ENCODE data around the gene PNPLA4.

Gene PNPLA4, protein sequence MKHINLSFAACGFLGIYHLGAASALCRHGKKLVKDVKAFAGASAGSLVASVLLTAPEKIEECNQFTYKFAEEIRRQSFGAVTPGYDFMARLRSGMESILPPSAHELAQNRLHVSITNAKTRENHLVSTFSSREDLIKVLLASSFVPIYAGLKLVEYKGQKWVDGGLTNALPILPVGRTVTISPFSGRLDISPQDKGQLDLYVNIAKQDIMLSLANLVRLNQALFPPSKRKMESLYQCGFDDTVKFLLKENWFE

DNA sequence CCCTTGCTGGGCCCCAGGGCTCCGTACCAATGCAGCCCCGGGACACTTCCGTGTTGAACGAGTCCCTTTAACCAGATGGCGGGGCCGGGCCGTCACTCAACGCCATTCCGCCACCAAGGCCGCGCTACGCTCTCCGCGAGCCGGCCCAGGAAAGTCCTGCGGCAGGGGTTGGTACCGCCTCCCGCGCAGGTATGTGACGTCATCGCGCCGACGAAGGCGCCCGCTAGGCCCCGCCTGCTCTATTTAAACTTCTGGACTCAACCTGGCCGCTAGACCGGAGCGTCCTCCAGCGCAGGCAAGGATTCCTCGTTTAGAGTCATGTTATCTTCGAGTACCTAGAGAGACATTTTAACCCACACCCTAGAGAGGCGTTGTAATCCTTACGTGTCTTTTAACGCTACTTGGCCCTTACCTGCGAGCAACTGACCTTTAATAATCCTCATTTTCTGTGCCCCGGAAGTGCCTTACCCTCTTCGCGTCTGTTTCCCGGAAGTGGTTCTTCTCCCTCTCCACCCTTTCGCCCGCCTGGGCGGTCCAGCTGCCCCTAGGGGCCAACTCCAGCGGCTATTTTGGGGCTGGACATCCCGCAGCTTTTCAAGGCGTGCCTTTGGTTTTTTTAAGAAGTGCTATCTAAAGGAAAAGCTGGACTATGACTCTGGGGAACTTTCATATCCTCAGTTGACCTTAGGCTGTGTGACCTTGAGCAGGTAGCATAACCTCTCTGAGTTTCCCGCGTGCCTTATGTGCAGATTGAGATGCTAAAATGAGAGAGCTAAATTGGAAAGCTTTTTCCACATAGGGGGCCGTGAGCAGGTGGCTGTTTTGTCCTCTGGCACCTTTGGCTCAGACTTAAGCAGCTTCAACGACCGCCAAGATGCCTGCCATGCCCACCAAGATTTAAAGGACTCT is at the start of gene PNPLA4:
TSS of gene PNPLA4 (minus strand) at position 155 of the 909 bp plus-strand sequence. CDS start 1,294 bp downstream, outside the sequence.
- no peak for DNase-seq

DNA sequence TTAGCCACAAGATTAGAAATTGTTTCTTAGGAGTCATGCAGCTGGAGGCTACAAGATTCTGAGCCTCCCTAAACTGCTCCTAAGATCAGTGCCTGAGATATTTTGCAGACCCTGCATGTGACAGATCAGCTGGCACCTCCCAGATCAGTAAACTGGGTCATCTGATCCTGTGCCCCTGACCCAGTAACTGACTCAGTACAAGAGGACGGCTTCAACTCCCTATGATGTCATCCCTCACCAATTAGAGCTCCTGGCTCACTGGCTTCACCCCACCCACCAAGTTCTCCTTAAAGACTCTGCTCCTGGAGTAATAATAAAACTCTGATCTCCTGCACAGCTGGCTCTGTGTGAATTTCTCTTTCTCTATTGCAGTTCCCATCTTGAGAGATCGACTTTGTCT is 45.4 kb upstream of the PNPLA4 start:
- no peak for DNase-seq

GRCh38 chrX:7970428-7970827 is 43.2 kb upstream of the PNPLA4 start:
- DNase-seq, result no peak

DNA sequence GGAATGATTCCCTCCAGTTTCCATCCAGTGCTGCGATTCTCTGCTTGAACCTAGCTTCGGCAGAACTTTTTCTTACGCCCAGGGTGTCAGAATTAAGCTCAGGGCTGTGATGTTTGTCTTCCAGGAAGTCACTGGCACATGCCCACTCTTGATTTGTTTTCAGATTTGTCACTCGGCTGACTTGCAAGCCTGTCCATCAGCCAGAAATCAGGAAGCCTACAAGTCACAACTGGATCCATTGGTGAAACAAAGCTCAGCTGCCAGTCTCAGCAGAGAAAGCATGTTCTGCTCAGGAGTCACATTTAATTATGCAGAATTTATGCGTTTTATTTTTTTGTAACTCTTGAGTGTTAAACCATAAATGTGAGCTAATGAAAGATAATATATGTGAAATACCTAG is 38.2 kb upstream of the PNPLA4 start:
- no peak for DNase-seq

DNA sequence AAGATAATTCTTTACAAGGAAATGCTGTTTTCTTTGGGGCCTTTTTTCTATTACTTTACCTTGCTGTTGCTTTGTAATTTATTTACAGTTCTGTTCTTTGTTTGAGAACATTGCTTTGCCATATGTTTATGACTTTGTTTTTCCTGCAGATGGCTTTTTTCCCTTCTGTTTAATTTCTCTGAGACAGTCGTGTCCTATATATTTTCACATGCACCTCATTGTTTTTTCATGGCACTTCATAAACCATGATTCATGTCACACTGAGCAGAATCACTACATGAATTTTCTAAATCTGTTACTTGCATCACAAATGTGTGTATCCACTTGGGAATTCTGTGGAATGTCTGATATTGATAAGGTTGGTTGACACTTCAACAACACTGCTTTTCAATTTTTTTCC is 33.0 kb upstream of the PNPLA4 start:
- no peak for DNase-seq

DNA sequence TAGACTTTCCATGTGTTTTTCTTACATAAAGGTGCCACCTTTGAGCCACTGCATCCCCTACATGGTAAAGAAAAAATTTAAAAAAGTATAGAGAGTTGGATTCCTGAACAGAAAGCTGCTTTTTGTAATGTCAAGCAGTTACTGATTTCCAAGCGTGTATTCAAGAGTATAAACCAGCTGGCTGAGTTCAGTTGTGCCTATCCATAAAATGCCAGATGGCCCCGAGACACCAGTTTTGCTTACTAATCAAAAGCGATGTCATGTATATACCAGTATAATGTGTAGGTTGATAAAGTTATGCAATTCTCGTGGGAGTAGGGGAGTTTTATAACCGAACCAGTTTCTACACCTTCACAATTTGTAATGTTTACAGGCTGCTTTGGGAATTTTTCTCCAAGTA is 26.2 kb upstream of the PNPLA4 start:
- no peak for DNase-seq

- DNase-seq, result no peak
These were observed 23.7 kb upstream of the PNPLA4 start for GRCh38 chrX:7950865-7951264.

GRCh38 chrX:7948483-7948882 is 21.3 kb upstream of the PNPLA4 start:
- DNase-seq, result no peak

DNA sequence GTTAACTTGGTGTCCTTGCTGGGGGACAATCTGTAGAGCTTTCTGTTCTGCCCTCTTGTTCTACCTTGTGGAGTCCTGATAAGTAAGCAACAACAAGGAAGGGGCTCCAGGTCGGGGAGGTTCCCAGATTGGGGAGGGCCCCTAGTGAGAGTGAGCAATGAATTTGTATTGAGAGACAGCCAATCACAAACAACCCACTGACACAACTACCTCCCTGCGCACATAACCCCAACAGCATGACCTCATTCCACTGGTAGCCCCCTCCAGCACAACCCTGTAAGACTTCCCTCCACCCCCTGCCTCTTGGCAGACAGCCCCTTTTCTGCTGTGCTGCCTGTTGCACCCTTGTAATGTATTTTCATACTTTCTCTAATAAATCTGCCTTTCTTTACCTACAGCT is 19.7 kb upstream of the PNPLA4 start:
- DNase-seq, result no peak

GRCh38 chrX:7943600-7944245 is 16.5 kb upstream of the PNPLA4 start:
- peak; percentile 13 for DNase-seq

DNA sequence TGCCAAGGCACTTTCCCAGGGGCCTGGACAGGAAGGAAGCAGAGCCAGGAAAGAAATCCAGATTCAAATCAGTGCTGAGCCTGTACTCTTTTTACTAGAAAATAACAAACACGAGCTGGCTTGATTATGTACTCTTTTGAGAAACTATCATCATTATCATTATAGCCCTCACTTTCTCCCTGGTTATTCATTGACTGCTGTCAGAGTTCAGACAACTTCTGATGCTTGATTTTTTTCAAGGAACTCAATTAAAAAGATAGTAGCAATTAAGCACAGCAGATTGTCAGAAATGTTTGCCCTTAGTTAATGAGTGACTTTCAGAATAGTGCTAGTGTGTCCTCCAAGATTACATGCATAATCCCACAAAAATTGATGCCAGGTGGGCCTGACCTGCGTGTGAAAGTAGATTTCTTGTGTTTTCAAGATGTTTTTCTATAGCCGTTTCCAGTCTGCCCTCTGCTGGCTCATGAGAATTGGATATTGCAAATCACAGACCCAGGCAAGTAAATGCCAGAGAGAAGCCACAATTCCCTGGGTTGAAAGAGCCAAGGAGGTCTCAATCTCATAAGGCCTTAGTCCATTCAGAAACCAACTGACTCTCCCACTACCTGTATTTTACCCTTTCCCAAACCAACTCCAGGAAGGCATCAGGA is 14.3 kb upstream of the PNPLA4 start:
- peak; percentile 0 for DNase-seq

GRCh38 chrX:7934026-7934425 is 6.8 kb upstream of the PNPLA4 start:
- no peak for DNase-seq

GRCh38 chrX:7926914-7927258 is 327 bp downstream of the PNPLA4 start:
- DNase-seq, result no peak

DNA sequence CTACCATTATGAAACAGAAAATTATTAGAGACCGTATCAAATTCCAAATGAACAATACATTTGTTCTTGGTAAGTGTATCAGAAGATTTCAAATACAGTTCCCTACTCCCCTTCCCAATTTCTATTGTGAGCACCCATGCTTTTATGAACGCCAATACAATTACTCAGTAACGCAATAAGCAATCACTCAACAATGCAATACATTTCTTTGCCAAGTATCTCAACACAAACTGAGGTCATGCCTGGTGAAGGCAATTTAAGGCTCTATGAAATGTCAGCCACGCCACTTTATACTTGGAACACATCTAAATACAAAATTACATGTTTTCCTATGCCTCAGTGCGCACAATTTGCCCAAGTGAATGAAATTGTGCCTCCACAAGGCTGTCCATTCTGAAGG is 712 bp downstream of the PNPLA4 start:
- no peak for DNase-seq

- DNase-seq, result peak; percentile 34
These were observed 1.2 kb downstream of the PNPLA4 start for GRCh38 chrX:7925867-7926472.

DNA sequence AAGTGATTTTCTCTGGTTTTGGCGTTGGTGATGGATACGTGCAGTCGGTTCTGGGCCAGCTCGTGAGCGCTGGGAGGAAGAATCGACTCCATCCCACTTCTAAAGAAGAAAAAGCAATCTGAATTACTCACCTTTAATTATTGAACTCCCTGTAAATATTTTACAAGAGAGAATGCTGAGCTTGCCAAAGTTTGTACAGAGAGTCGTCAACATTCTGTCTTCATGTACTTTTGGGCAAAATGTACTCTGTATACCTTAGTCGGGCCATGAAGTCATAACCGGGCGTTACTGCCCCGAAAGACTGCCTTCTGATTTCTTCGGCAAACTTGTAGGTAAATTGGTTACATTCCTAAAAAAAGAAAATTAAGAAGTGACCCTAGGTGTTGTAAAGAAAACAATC is 5.5 kb downstream of the PNPLA4 start:
- DNase-seq, result no peak

DNA sequence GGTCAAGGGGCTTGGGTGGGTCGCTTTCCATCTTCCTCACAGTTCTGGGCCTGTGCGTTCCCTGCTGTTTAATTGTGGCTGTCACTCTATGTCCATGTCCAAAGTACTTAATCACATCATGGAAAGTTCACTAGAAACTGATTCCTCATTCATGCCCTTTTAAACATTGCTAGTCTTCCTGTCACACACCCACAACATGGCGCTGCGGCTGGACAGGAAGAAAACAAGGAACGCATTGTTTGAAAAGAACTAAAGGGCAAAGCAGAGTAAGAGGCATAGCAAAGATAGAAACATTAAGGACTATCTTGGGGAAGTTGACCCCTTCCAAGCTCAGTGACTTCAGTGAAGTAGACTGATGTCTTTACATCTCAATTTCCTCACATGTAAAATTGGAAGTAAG is 18.4 kb downstream of the PNPLA4 start:
- DNase-seq, result no peak

DNA sequence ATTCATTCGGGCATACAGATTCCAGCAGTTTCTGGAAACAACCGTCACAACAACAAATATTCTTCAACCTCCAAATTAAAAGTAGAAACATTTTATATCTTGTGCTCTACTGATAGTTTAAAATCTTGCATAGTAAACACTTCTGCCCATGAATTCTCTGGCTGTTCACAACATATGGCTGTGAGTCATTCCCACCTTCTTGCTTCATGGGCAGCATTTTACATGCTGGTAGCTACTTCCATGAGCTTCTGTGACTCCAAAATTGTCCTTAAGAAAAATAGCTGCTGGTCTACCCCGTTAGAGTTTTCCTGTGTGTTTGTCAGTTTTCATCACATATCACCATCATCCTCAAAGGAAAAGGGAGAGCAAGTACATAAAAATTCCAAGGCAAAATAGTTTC is 22.7 kb downstream of the PNPLA4 start:
- DNase-seq, result no peak

DNA sequence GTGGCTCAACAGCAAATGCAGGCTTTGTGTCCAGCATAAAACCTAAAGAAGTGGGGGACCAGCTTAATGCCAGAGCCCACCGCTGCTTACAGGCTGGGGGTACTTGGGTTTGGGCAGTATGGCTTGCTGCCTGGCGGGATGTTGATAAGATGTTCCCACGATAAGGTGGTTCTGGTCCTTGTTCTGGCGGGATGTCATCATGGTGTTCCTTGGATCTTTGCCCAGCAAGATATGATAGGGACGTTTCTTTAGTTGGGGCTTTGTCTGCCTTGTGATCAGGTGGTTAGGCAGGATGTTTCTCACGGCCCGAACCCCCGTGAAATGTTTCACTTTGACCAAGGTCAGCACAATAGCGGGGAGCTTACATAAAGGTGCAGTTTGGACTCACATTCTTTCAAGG is 35.3 kb downstream of the PNPLA4 start:
- DNase-seq, result no peak

DNA sequence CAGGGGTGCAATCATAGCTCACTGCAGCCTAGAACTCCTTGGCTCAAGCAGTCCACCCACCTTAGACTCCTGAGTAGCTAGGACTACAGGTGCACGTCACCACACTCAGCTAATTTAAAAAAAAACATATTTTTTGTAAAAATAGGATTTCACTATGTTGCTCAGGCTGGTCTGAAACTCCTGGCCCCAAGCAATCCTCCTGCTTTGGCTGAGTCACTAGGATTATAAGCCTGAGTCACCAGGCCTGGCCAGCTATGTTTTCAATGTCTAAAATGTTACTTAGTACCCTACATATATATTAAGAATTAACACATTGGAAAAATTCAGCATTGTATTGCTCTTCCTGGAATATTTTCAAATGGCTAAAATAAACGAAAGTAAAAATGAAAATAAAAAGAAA is 37.5 kb downstream of the PNPLA4 start:
- DNase-seq, result no peak

- no peak for DNase-seq
These were observed 38.1 kb downstream of the PNPLA4 start for GRCh38 chrX:7889135-7889534.

DNA sequence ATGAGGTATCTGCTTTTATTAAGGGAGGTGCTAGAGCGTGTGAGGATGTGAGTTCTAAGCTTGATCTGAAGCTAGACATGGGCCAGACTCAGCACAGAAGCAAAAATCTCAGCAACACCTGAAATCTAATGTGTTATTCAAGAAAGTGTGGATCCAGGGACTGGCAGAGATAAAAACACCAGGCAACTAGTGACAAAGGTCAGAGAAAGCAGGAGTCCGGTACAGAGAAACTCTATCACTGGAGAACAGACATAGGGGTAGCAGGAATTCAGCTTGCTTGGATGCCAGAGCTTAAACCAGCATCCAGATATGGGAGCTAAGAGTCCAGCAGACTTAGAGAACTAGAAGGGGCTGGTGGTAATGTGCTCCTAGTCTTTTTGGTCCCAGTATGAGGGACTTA is 50.3 kb downstream of the PNPLA4 start:
- no peak for DNase-seq

GRCh38 chrX:7872042-7872441 is 55.2 kb downstream of the PNPLA4 start:
- DNase-seq, result no peak

Measured in NCI-H1105 (cell line).